GM10248 (cell line): Measurements from ENCODE around the gene PELI3.
"Not testable (repeated sequence)": the region's sequence is repeated elsewhere in the genome, so short reads cannot be mapped to it uniquely, and the experiment has no call there.

ENCODE experiments used
- CTCF ChIA-PET: fragments of 300-600 bp; sonication (Branson Sonifier 250); formaldehyde crosslinking; extraction: SDS; loops from one replicate; lab custom pipeline; 2021; ENCODE audit warnings: antibody characterized with exemption; lab: Yijun Ruan, JAX
- POLR2A ChIA-PET: fragments of 350-650 bp; sonication (Branson Sonifier 250); formaldehyde crosslinking; extraction: SDS; loops from one replicate; lab custom pipeline; 2020; ENCODE audit warnings: antibody characterized with exemption; lab: Yijun Ruan, JAX
- DNase-seq: peaks from one replicate; pipeline ENCODE4 v3.0.0; 2012; ENCODE audit errors: extremely low spot score
- CTCF ChIP-seq: IDR thresholded peaks from 2 replicates; pipeline ENCODE4 v1.5.1; 2012; ENCODE audit warnings: mild to moderate bottlenecking, low read depth; ENCODE audit errors: extremely low read depth, missing control alignments, control extremely low read depth

The PELI3 gene

GRCh38 chr11:66420671-66421476, 45.8 kb upstream of the PELI3 start, which contains the start of gene NPAS4:
Gene NPAS4, plus strand, starts transcription at chr11:66421035. Its CDS starts 145 bp downstream, at chr11:66421180.
- TF ChIP-seq CTCF, result no peak
- ChIA-PET CTCF (interaction anchor here (0.9 to 3.3 kb wide), 17 partner anchors 9 to 257 kb away, joined by 3 to 19 read pairs (median 7); partner anchors contain the start of genes DPP3, MRPL11 and RBM4B), POLR2A (interaction anchor here (1.1 kb wide), 1 partner anchor 257 kb away, joined by 4 read pairs; the partner anchor contains the start of gene RBM4B)
- no peak for DNase-seq

- POLR2A ChIA-PET, result interaction anchor here (1.1 kb wide), 1 partner anchor 256 kb away, joined by 4 read pairs; the partner anchor contains the start of gene RBM4B
- TF ChIP-seq CTCF, result no peak
- peak; percentile 93 for DNase-seq
- CTCF ChIA-PET, result interaction anchor here (0.9 to 2.2 kb wide), 13 partner anchors 8 to 256 kb away, joined by 3 to 19 read pairs (median 9); partner anchors contain the start of genes DPP3, MRPL11 and RBM4B
Measured at GRCh38 chr11:66421492-66422205, 45.1 kb upstream of the PELI3 start.

GRCh38 chr11:66426314-66426713, 40.4 kb upstream of the PELI3 start:
- ChIA-PET CTCF (interaction anchor here (1.1 kb wide), 1 partner anchor 61 kb away, joined by 3 read pairs; no protein-coding TSS in a partner anchor), POLR2A (no interaction called here)
- DNase-seq, result no peak
- TF ChIP-seq CTCF, result no peak

- ChIA-PET CTCF (interaction anchor here (0.6 to 3.7 kb wide), 10 partner anchors 10 to 612 kb away, joined by 3 to 21 read pairs (median 5); partner anchors contain the start of gene MRPL11), POLR2A (interaction anchor here (0.5 to 0.7 kb wide), 2 partner anchors 238 to 446 kb away, joined by 3 to 7 read pairs; no protein-coding TSS in a partner anchor)
- TF ChIP-seq CTCF, result no peak
- no peak for DNase-seq
Measured at GRCh38 chr11:66428933-66429332, 37.8 kb upstream of the PELI3 start.

GRCh38 chr11:66429983-66430602, 36.6 kb upstream of the PELI3 start:
- peak; percentile 83 for TF ChIP-seq CTCF
- CTCF ChIA-PET, result interaction anchor here (0.7 to 3.7 kb wide), 26 partner anchors 9 to 54 kb away, joined by 3 to 21 read pairs (median 4); partner anchors contain the start of genes MRPL11 and NPAS4
- DNase-seq, result peak; percentile 78
- POLR2A ChIA-PET, result interaction anchor here (0.7 kb wide), 2 partner anchors 10 to 1107 kb away, joined by 4 to 8 read pairs; no protein-coding TSS in a partner anchor

- POLR2A ChIA-PET, DNase-seq: not testable (repeated sequence)
- CTCF ChIA-PET, result interaction anchor here (0.8 to 1.4 kb wide), 6 partner anchors 8 to 42 kb away, joined by 3 to 10 read pairs (median 4); partner anchors contain the start of genes MRPL11 and NPAS4
Measured at GRCh38 chr11:66431287-66431686, 35.4 kb upstream of the PELI3 start.

- DNase-seq, POLR2A ChIA-PET: not testable (repeated sequence)
- CTCF ChIA-PET, result interaction anchor here (1.7 to 2.0 kb wide), 2 partner anchors 20 to 22 kb away, joined by 3 to 10 read pairs; no protein-coding TSS in a partner anchor
Measured at GRCh38 chr11:66431871-66432329, 34.8 kb upstream of the PELI3 start.
